ENCODE results near the gene FBXW4. TPM values are rescaled to one million over a fixed set of nuclear protein-coding genes. Genes with fewer than 3 reads are reported as not detected.

The FBXW4 gene
- total and polyA plus RNA-seq, 2 of the 8 experiments (the other 6 are each of a cell fraction or from before 2014, with no cell fraction given), result 29.0 to 32.8 TPM

DNA sequence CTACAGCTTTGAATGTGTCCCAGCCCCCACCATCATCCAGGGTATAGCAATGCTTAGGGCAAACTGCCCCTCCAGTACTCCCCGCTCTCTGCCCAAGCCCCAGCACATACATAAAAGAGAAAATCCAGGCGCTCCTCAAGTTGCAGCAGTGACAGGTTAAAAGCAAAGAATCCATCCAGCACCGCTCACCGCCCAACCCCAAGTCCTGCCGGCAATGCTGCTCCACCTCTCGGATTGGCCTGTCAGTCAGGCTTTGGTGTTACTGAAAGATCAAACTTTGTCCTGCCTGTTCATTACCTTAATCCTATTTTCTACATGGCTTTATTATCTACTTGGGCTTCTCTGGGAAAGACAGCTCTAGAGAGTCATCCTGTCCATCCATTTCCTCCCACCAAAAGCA, 75.0 kb downstream of the FBXW4 start:
- no peak overlapping the region for H4K91ac ChIP-seq (replicated peaks; ENCODE audit: insufficient read length, low read length)
- H4K8ac ChIP-seq (ENCODE audit: extremely low read depth, insufficient read depth, low read length), result no peak overlapping the region
- H3K18ac ChIP-seq (ENCODE audit: extremely low read depth, low read length), result no peak overlapping the region
- peaks cover 0 to 11% (median 2%) of the 10 kb centered on the region in 4 experiments; a peak in 2 of 8 replicates for H3K36me3 ChIP-seq (ENCODE audit: control insufficient read depth in 2 of 4, insufficient read depth in 4 of 4, low read length in 3 of 4)
- no peak overlapping the region for H3K23ac ChIP-seq (ENCODE audit: insufficient read length)
- H3K4me1 ChIP-seq (replicated peaks in 1 of 4; ENCODE audit: control insufficient read depth in 3 of 4, insufficient read depth in 4 of 4, low read length in 3 of 4), result peaks cover 3 to 9% (median 6%) of the 10 kb centered on the region in 4 experiments
- no peak overlapping the region for H2AFZ ChIP-seq (ENCODE audit: low read length)
- no peak for FAIRE-seq
- DNase-seq (ENCODE audit: low read depth in 1 of 2, low spot score in 2 of 2), result no peak
- no peak overlapping the region for H3K27ac ChIP-seq (ENCODE audit: low read depth, low read length)
- no peak overlapping the region for H3K4me3 ChIP-seq (ENCODE audit: extremely low read depth in 1 of 4, insufficient read depth in 2 of 4, low read depth in 3 of 4, low read length in 4 of 4)
- no peak overlapping the region for H2BK20ac ChIP-seq (ENCODE audit: low read length)
- H3K4me2 ChIP-seq (ENCODE audit: insufficient read depth in 1 of 2, low read depth in 2 of 2, low read length in 2 of 2), result no peak overlapping the region
- H3K23me2 ChIP-seq (ENCODE audit: low read depth, low read length), result no peaks in the 10 kb centered on the region
- 89% methylated on average over 6 of the region's 6 CpGs; no CpG with 5 or more reads in 1 of the 2 experiments for WGBS, 2 experiments (ENCODE audit: extremely low coverage in 1 of 2, insufficient coverage in 1 of 2, insufficient read length in 1 of 2, insufficient replicate concordance in 2 of 2, low coverage in 1 of 2, low lambda C conversion rate in 2 of 2, missing lambda C conversion rate in 1 of 2)
- no peak overlapping the region for H2BK120ac ChIP-seq (replicated peaks; ENCODE audit: low read depth, low read length)
- H3K79me1 ChIP-seq (ENCODE audit: low read depth, low read length), result no peaks in the 10 kb centered on the region
- POLR2A ChIA-PET (ENCODE audit: partially characterized antibody), result no interaction called here
- no peak overlapping the region for H4K5ac ChIP-seq (ENCODE audit: insufficient read length, low read depth, low read length)
- H2BK15ac ChIP-seq (ENCODE audit: low read length), result no peak overlapping the region
- no peak overlapping the region for H2BK5ac ChIP-seq (ENCODE audit: low read depth, low read length)
- H3K9me3 ChIP-seq (ENCODE audit: insufficient read depth in 2 of 2, low read depth in 1 of 2, low read length in 1 of 2), result no peaks in the 10 kb centered on the region
- no peaks in the 10 kb centered on the region for H3K79me2 ChIP-seq (ENCODE audit: control insufficient read depth in 1 of 2, insufficient read depth in 2 of 2, low read length in 2 of 2)
- H4K20me1 ChIP-seq (replicated peaks in 1 of 2; ENCODE audit: control insufficient read depth in 1 of 2, insufficient read depth in 2 of 2, low read length in 2 of 2), result peaks cover 0 to 1% of the 10 kb centered on the region in 2 experiments
- no peak overlapping the region for H2BK12ac ChIP-seq (ENCODE audit: low read depth, low read length)
- H3K4ac ChIP-seq (replicated peaks; ENCODE audit: insufficient read length, low read depth, low read length), result no peak overlapping the region
- CTCF ChIA-PET (ENCODE audit: partially characterized antibody), result interaction anchor here (0.8 to 10.9 kb wide), 6 partner anchors 16 to 557 kb away, joined by 3 to 131 read pairs (median 3); no protein-coding TSS in a partner anchor
- no peak overlapping the region for H3K9ac ChIP-seq (replicated peaks in 1 of 4; ENCODE audit: extremely low read depth in 1 of 4, low read depth in 3 of 4, low read length in 3 of 4)
- no peak overlapping the region for H2AK5ac ChIP-seq (ENCODE audit: low read depth, low read length)
- no peak for TF ChIP-seq SUZ12 (IDR thresholded peaks at IDR 0.05; ENCODE audit: low read length)
- TF ChIP-seq, protein P1, sequence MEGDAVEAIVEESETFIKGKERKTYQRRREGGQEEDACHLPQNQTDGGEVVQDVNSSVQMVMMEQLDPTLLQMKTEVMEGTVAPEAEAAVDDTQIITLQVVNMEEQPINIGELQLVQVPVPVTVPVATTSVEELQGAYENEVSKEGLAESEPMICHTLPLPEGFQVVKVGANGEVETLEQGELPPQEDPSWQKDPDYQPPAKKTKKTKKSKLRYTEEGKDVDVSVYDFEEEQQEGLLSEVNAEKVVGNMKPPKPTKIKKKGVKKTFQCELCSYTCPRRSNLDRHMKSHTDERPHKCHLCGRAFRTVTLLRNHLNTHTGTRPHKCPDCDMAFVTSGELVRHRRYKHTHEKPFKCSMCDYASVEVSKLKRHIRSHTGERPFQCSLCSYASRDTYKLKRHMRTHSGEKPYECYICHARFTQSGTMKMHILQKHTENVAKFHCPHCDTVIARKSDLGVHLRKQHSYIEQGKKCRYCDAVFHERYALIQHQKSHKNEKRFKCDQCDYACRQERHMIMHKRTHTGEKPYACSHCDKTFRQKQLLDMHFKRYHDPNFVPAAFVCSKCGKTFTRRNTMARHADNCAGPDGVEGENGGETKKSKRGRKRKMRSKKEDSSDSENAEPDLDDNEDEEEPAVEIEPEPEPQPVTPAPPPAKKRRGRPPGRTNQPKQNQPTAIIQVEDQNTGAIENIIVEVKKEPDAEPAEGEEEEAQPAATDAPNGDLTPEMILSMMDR (IDR thresholded peaks at IDR 0.05; ENCODE audit: control extremely low read depth in 1 of 3, insufficient read depth in 1 of 3, low read depth in 1 of 3, low read length in 3 of 3), result no peak
- TF ChIP-seq CBX8 (IDR thresholded peaks at IDR 0.05; ENCODE audit: borderline replicate concordance, low read depth, low read length), result no peak
- no peak overlapping the region for H3K14ac ChIP-seq (ENCODE audit: insufficient read length)
- H3K27me3 ChIP-seq (replicated peaks in 1 of 4; ENCODE audit: control insufficient read depth in 3 of 4, extremely low read depth in 1 of 4, insufficient read depth in 3 of 4, low read length in 3 of 4), result no peaks in the 10 kb centered on the region
- no peak overlapping the region for H3K56ac ChIP-seq (replicated peaks; ENCODE audit: insufficient read length, low read depth, low read length)

Measured in H1 (cell line).